HCT116 (cell line): Measurements from ENCODE around the gene RFPL4A. TPM values are rescaled to one million over a fixed set of nuclear protein-coding genes. Genes with fewer than 3 reads are reported as not detected.
"Not testable (repeated sequence)": the region's sequence is repeated elsewhere in the genome, so short reads cannot be mapped to it uniquely, and the experiment has no call there.

Experiments used
- ATAC-seq: fragments of 200-7000 bp; cut with Tn5 transposase; 2 replicates; pipeline ENCODE4 v1.9.1; 2020; ENCODE audit warnings: mild to moderate bottlenecking, moderate library complexity
- BruUV-seq: library from RNA; stranded (reverse); fragments of 400-500 nt; replicated peaks from 2 replicates; lab custom pipeline; 2021; lab: Mats Ljungman, UMichigan
- CTCF ChIA-PET: fragments of 300-600 bp; sonication (Branson Sonifier 250); formaldehyde crosslinking; loops from one replicate; lab custom pipeline; 2021; ENCODE audit warnings: antibody characterized with exemption; lab: Charles Lee
- POLR2A ChIA-PET: fragments of 300-600, 350-600 bp; sonication (Branson Sonifier 250); formaldehyde crosslinking; loops from one replicate; lab custom pipeline; 2021; ENCODE audit warnings: antibody characterized with exemption; lab: Charles Lee
- RAD21 ChIA-PET, 2 experiments: fragments of 300-600 bp; sonication (Branson Sonifier 250); formaldehyde crosslinking; loops; one replicate each; lab custom pipeline; 2023; ENCODE audit warnings: low total read pairs in 2 of 2; ENCODE audit not compliant: uncharacterized antibody in 2 of 2, unreplicated experiment in 2 of 2, low non-redundant PET in 1 of 2; lab: Charles Lee
- DNase-seq: peaks from one replicate; pipeline ENCODE4 v3.0.0-alpha.2; 2010; ENCODE audit warnings: low read depth, low spot score
- H2AFZ ChIP-seq: fragments of 200-600 bp; shearing (Covaris generic), sonication (generic); 2 replicates; pipeline ENCODE4 v1.6.1; 2017; ENCODE audit warnings: low read depth, mixed run types, mixed read lengths, antibody characterized with exemption, low read length; ENCODE audit not compliant: poor library complexity, severe bottlenecking
- H3K27ac ChIP-seq: 2 replicates; pipeline ENCODE4 v1.5.1; 2012; ENCODE audit warnings: low read depth, low read length
- H3K27me3 ChIP-seq: fragments of 200-600 bp; sonication (generic); 2 replicates; pipeline ENCODE4 v1.6.1; 2016; ENCODE audit warnings: mixed run types, low read length, mixed read lengths; ENCODE audit not compliant: insufficient read depth
- H3K36me3 ChIP-seq, 2 experiments: fragments of 200-500 bp in 1 of 2; fragments of 200-600 bp in 1 of 2; sonication (Bioruptor generic) in 1 of 2; sonication (generic) in 1 of 2; 2 replicates each; pipeline versions ENCODE4 v1.5.1 to v1.6.1; 2014 to 2016; ENCODE audit warnings: low read length in 2 of 2, inconsistent platforms in 1 of 2, mixed read lengths in 1 of 2, mixed run types in 1 of 2; ENCODE audit not compliant: insufficient read depth in 2 of 2, control insufficient read depth in 1 of 2
- H3K4me1 ChIP-seq, 2 experiments: fragments of 200-600 bp in 1 of 2; sonication (generic) in 1 of 2; 2 replicates each; pipeline versions ENCODE4 v1.5.1 to v1.6.1; 2012 to 2017; ENCODE audit warnings: low read length in 2 of 2, inconsistent platforms in 1 of 2, mild to moderate bottlenecking in 1 of 2, mixed read lengths in 1 of 2, mixed run types in 1 of 2, moderate library complexity in 1 of 2; ENCODE audit not compliant: insufficient read depth in 2 of 2, control insufficient read depth in 1 of 2
- H3K4me2 ChIP-seq: fragments of 200-600 bp; sonication (generic); 2 replicates; pipeline ENCODE4 v1.6.1; 2017; ENCODE audit warnings: mixed run types, low read length, mixed read lengths
- H3K4me3 ChIP-seq, 2 experiments: fragments of 200-600 bp in 1 of 2; sonication (generic) in 1 of 2; replicated peaks in 1 of 2; 2 replicates each; pipeline ENCODE4 v1.5.1; 2011 to 2016; ENCODE audit warnings: low read length in 2 of 2, control low read depth in 1 of 2, low read depth in 1 of 2, mild to moderate bottlenecking in 1 of 2, mixed read lengths in 1 of 2, mixed run types in 1 of 2
- H3K79me2 ChIP-seq: fragments of 200-600 bp; sonication (generic); 2 replicates; pipeline ENCODE4 v1.6.1; 2017; ENCODE audit warnings: mild to moderate bottlenecking, mixed run types, low read length, moderate library complexity, mixed read lengths; ENCODE audit not compliant: insufficient read depth
- H3K9ac ChIP-seq: fragments of 200-600 bp; sonication (generic); 2 replicates; pipeline ENCODE4 v1.6.1; 2016; ENCODE audit warnings: low read length, mixed read lengths
- H3K9me2 ChIP-seq: fragments of 200-600 bp; sonication (generic), shearing (Covaris generic); 2 replicates; pipeline ENCODE4 v1.6.1; 2017; ENCODE audit warnings: mixed run types, mild to moderate bottlenecking, moderate library complexity; ENCODE audit not compliant: insufficient read depth
- H3K9me3 ChIP-seq, 2 experiments: fragments of 200-500 bp in 1 of 2; fragments of 200-600 bp in 1 of 2; sonication (Bioruptor generic) in 1 of 2; sonication (generic) in 1 of 2; 2 replicates each; pipeline ENCODE4 v1.6.1; 2014 to 2017; ENCODE audit warnings: low read length in 2 of 2, mixed read lengths in 2 of 2, inconsistent platforms in 1 of 2, low read depth in 1 of 2, mild to moderate bottlenecking in 1 of 2, mixed run types in 1 of 2, moderate library complexity in 1 of 2; ENCODE audit not compliant: control insufficient read depth in 1 of 2, insufficient read depth in 1 of 2
- H4K20me1 ChIP-seq: fragments of 200-600 bp; sonication (generic), shearing (Covaris generic); 2 replicates; pipeline ENCODE4 v1.6.1; 2017; ENCODE audit warnings: mixed run types, mild to moderate bottlenecking, moderate library complexity; ENCODE audit not compliant: insufficient read depth
- CTCF ChIP-seq, 3 experiments: fragments of 200-600 bp in 1 of 3; sonication (generic) in 1 of 3; IDR thresholded peaks in 2 of 3; conservative IDR thresholded peaks in 1 of 3; 2 replicates each; pipeline ENCODE4 v1.5.1; 2012 to 2017; ENCODE audit warnings: low read depth in 2 of 3, low read length in 2 of 3, antibody characterized with exemption in 1 of 3, borderline replicate concordance in 1 of 3, control low read depth in 1 of 3, mild to moderate bottlenecking in 1 of 3, mixed read lengths in 1 of 3, mixed run types in 1 of 3, moderate library complexity in 1 of 3; ENCODE audit not compliant: insufficient read depth in 1 of 3
- ELF1 ChIP-seq: IDR thresholded peaks from 2 replicates; pipeline ENCODE4 v1.6.1; 2012; ENCODE audit warnings: low read depth, borderline replicate concordance
- JUND ChIP-seq: IDR thresholded peaks from 2 replicates; pipeline ENCODE4 v1.6.1; 2012
- MAX ChIP-seq: IDR thresholded peaks from 2 replicates; pipeline ENCODE4 v1.6.1; 2012
- POLR2A ChIP-seq: IDR thresholded peaks from 2 replicates; pipeline ENCODE4 v1.7.0; 2011; ENCODE audit warnings: borderline replicate concordance; ENCODE audit not compliant: insufficient read depth, insufficient read length; ENCODE audit errors: extremely low read depth
- SIN3A ChIP-seq: IDR thresholded peaks from 2 replicates; pipeline ENCODE4 v1.6.1; 2012; ENCODE audit warnings: low read depth
- SP1 ChIP-seq: IDR thresholded peaks from 2 replicates; pipeline ENCODE4 v1.6.1; 2012; ENCODE audit warnings: low read depth
- ZFX ChIP-seq: fragments of 450-650 bp; IDR thresholded peaks from 2 replicates; pipeline ENCODE4 v1.6.1; 2017
- intact Hi-C: fragments of 100-400 bp; cut with micrococcal nuclease; formaldehyde crosslinking; loops from 2 replicates; pipeline ENCODE4 v1.10.0; 2022
- total RNA-seq: library from RNA; stranded (reverse); gene quantifications from one replicate; pipeline ENCODE4 v1.2.1, GENCODE V29; 2021; ENCODE audit not compliant: unreplicated experiment
- TF ChIP-seq, protein P1 (sequence below): IDR thresholded peaks from 2 replicates; pipeline ENCODE4 v1.6.1; 2011; ENCODE audit warnings: mild to moderate bottlenecking, low read length, moderate library complexity; ENCODE audit not compliant: insufficient replicate concordance; ENCODE audit errors: extremely low read depth
- TF ChIP-seq, protein P2 (sequence below): IDR thresholded peaks from 2 replicates; pipeline ENCODE4 v1.6.1; 2012; ENCODE audit warnings: low read depth

The RFPL4A gene
- total RNA-seq, 1 experiment from 2014 or later: not detected

DNA sequence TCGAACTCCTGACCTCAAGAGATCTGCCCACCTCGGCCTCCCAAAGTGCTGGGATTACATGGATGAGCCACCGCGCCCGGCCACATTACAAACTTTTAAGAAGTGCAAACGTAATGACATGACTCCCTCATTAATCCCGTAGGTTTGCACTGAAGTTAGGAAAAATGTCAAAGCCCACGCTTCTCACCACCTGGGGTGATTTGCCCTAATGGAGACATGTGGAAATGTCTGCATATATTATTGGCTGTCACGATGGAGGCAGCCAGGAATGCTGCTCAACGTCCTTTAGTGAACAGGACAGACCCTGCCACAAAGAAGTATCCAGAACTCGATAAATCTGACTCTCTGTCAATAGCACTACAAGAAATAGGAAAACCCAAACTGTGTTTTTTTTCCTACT is 41.6 kb upstream of the RFPL4A start:
- no peaks in the 10 kb centered on the region for H3K79me2 ChIP-seq
- H4K20me1 ChIP-seq: no peaks in the 10 kb centered on the region
- ATAC-seq (no peak), DNase-seq (no peak)
- ChIA-PET CTCF (no interaction called here), POLR2A (no interaction called here), RAD21 (no interaction called here)
- no peak overlapping the region for H3K4me3 ChIP-seq
- intact Hi-C loops: no loop called here
- 0 out of 4 replicates have a peak, but pooled peaks cover 0 to 4% of the 10 kb centered on the region in 2 experiments for H3K9me3 ChIP-seq
- no peak overlapping the region for H2AFZ ChIP-seq
- H3K36me3 ChIP-seq: no peaks in the 10 kb centered on the region
- no peak overlapping the region for H3K27ac ChIP-seq
- no TSS peak for BruUV-seq
- TF ChIP-seq, protein P1, sequence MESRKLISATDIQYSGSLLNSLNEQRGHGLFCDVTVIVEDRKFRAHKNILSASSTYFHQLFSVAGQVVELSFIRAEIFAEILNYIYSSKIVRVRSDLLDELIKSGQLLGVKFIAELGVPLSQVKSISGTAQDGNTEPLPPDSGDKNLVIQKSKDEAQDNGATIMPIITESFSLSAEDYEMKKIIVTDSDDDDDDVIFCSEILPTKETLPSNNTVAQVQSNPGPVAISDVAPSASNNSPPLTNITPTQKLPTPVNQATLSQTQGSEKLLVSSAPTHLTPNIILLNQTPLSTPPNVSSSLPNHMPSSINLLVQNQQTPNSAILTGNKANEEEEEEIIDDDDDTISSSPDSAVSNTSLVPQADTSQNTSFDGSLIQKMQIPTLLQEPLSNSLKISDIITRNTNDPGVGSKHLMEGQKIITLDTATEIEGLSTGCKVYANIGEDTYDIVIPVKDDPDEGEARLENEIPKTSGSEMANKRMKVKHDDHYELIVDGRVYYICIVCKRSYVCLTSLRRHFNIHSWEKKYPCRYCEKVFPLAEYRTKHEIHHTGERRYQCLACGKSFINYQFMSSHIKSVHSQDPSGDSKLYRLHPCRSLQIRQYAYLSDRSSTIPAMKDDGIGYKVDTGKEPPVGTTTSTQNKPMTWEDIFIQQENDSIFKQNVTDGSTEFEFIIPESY: no peak
- TF ChIP-seq SIN3A (no peak), MAX (no peak), SP1 (no peak), JUND (no peak), ZFX (no peak), POLR2A (no peak), ELF1 (no peak), CTCF (IDR thresholded peaks at IDR 0.05 in 2 of 3, conservative IDR thresholded peaks at IDR 0.05 in 1 of 3; ENCODE audit: borderline replicate concordance in 1 of 3, insufficient read depth in 1 of 3, low read depth in 2 of 3, low read length in 2 of 3) (no peak)
- TF ChIP-seq, protein P2, sequence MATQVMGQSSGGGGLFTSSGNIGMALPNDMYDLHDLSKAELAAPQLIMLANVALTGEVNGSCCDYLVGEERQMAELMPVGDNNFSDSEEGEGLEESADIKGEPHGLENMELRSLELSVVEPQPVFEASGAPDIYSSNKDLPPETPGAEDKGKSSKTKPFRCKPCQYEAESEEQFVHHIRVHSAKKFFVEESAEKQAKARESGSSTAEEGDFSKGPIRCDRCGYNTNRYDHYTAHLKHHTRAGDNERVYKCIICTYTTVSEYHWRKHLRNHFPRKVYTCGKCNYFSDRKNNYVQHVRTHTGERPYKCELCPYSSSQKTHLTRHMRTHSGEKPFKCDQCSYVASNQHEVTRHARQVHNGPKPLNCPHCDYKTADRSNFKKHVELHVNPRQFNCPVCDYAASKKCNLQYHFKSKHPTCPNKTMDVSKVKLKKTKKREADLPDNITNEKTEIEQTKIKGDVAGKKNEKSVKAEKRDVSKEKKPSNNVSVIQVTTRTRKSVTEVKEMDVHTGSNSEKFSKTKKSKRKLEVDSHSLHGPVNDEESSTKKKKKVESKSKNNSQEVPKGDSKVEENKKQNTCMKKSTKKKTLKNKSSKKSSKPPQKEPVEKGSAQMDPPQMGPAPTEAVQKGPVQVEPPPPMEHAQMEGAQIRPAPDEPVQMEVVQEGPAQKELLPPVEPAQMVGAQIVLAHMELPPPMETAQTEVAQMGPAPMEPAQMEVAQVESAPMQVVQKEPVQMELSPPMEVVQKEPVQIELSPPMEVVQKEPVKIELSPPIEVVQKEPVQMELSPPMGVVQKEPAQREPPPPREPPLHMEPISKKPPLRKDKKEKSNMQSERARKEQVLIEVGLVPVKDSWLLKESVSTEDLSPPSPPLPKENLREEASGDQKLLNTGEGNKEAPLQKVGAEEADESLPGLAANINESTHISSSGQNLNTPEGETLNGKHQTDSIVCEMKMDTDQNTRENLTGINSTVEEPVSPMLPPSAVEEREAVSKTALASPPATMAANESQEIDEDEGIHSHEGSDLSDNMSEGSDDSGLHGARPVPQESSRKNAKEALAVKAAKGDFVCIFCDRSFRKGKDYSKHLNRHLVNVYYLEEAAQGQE: no peak
- no peaks in the 10 kb centered on the region for H3K4me1 ChIP-seq
- H3K4me2 ChIP-seq: no peak overlapping the region
- no peaks in the 10 kb centered on the region for H3K9me2 ChIP-seq
- H3K27me3 ChIP-seq: peaks cover 11% of the 10 kb centered on the region
- H3K9ac ChIP-seq: no peak overlapping the region

DNA sequence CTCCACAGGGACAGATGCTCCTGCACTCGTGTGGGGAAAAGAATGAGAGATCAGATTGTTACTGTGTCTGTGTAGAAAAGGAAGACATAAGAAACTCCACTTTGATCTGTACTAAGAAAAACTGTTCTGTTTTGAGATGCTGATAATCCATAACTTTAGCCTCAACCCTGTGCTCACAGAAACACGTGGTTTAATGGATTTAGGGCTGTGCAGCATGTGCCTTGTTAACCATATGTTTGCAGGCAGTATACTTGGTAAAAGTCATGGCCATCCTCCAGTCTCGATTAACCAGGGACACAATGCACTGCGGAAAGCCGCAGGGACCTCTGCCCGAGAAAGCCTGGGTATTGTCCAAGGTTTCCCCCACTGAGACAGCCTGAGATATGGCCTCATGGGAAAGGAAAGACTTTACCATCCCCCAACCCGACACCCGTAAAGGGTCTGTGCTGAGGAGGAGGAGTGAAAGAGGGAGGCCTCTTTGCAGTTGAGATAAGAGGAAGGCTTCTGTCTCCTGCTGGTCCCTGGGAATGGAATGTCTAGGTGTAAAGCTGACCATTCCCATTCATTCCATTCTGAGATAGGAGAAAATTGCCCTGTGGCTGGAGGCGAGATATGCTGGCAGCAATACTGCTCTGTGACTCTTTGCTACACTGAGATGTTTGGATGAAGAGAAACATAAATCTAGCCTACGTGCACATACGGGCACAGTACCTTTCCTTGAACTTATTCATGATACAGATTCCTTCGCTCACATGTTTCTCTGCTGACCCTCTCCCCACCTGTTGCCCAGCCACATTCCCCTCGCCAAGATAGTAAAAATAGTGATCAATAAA is 40.8 kb upstream of the RFPL4A start:
- RAD21 ChIA-PET: not testable (repeated sequence)
- CTCF ChIA-PET: interaction anchor here (1.7 kb wide), 1 partner anchor 14 kb away, joined by 4 read pairs; no protein-coding TSS in a partner anchor

More for the DNA sequence above, 40.8 kb upstream of the RFPL4A start:
- H3K4me1 ChIP-seq, ATAC-seq, BruUV-seq, H3K4me3 ChIP-seq, intact Hi-C loops, H3K9ac ChIP-seq, DNase-seq, H3K9me3 ChIP-seq, H4K20me1 ChIP-seq, H2AFZ ChIP-seq, H3K79me2 ChIP-seq, H3K9me2 ChIP-seq, H3K27ac ChIP-seq, POLR2A ChIA-PET, H3K36me3 ChIP-seq, H3K4me2 ChIP-seq: not testable (repeated sequence)
- peaks cover 11% of the 10 kb centered on the region for H3K27me3 ChIP-seq
